Measurements from ENCODE around the gene ARFIP1.

GRCh38 chr4:152927737-152928136 lies 148.0 kb downstream of the ARFIP1 start:
- TF ChIP-seq POLR2A (IDR thresholded peaks at IDR 0.05; ENCODE audit: low read depth) (no peak), CTCF (IDR thresholded peaks at IDR 0.05) (no peak), POLR2AphosphoS5 (IDR thresholded peaks at IDR 0.05) (no peak)
